GM12872 (cell line): ENCODE data around the gene SRP9.

Experiments used
- CTCF ChIP-seq: IDR thresholded peaks from 3 replicates; pipeline ENCODE4 v1.5.1; 2011; ENCODE audit warnings: low read depth, mild to moderate bottlenecking, low read length, moderate library complexity; ENCODE audit not compliant: insufficient read depth

Gene SRP9

GRCh38 chr1:225814381-225814780, 36.8 kb downstream of the SRP9 start:
- no peak for TF ChIP-seq CTCF

- no peak for TF ChIP-seq CTCF
Observed at GRCh38 chr1:225815526-225816178, 38.0 kb downstream of the SRP9 start.

GRCh38 chr1:225816643-225817538, 39.3 kb downstream of the SRP9 start:
- TF ChIP-seq CTCF: no peak

- TF ChIP-seq CTCF: no peak
Observed at GRCh38 chr1:225817611-225818061, 40.0 kb downstream of the SRP9 start.

- TF ChIP-seq CTCF: no peak
Observed at GRCh38 chr1:225818229-225818628, 40.6 kb downstream of the SRP9 start.

GRCh38 chr1:225819346-225820192, 41.9 kb downstream of the SRP9 start:
- no peak for TF ChIP-seq CTCF
